Measurements from ENCODE around the gene NELFA.

The NELFA gene

DNA sequence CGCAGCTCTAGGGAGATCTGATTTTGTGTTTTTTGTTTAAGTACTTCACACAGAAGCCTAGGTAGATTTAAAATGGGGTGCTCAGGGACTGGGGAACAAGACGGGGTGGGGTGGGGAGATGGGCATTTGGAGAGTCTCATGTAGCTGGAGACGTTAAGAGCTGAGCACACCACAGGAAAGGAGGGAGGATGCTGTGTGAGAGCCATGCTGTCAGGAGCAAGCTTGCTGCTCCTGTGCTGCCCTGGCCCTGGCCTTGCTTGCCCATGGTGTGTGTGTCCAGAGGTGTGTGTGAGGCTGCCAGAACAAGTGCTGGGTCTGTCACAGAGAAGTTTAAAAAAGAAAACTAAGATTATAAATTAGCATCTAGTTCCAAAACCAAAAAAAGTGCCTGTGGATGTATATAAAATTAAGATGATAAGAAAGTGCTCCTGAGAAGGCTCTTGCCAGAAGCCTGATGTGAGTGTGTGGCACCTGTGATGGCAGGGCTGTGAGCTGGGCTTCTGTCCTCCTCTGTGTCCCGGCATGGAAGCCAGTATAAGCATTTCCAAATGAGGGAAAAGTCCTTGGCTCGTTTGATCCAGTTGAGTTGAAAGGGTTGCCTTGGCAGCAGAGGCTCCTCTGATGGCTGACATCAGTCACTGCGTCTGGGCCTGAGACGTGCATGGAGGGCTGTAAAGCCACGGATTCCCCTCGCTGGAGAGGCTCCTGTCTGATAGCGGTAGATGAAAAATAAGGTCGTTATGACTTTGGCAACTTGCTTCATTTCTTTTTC, 63.5 kb downstream of the NELFA start:
- Histone ChIP-seq H3K9me3 (ENCODE audit: severe bottlenecking) (no peaks in the 10 kb centered on the region), H3K4me3 (ENCODE audit: severe bottlenecking) (no peak overlapping the region), H3K27ac (ENCODE audit: poor library complexity, severe bottlenecking) (no peak overlapping the region), H3K27me3 (ENCODE audit: insufficient read depth, poor library complexity, severe bottlenecking) (no peaks in the 10 kb centered on the region), H3K4me1 (ENCODE audit: insufficient read depth, poor library complexity, severe bottlenecking) (peaks cover 5% of the 10 kb centered on the region), H3K36me3 (ENCODE audit: low read depth) (peaks cover 96% of the 10 kb centered on the region)
- TF ChIP-seq, protein P1, sequence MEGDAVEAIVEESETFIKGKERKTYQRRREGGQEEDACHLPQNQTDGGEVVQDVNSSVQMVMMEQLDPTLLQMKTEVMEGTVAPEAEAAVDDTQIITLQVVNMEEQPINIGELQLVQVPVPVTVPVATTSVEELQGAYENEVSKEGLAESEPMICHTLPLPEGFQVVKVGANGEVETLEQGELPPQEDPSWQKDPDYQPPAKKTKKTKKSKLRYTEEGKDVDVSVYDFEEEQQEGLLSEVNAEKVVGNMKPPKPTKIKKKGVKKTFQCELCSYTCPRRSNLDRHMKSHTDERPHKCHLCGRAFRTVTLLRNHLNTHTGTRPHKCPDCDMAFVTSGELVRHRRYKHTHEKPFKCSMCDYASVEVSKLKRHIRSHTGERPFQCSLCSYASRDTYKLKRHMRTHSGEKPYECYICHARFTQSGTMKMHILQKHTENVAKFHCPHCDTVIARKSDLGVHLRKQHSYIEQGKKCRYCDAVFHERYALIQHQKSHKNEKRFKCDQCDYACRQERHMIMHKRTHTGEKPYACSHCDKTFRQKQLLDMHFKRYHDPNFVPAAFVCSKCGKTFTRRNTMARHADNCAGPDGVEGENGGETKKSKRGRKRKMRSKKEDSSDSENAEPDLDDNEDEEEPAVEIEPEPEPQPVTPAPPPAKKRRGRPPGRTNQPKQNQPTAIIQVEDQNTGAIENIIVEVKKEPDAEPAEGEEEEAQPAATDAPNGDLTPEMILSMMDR (IDR thresholded peaks at IDR 0.05; ENCODE audit: poor library complexity, severe bottlenecking): no peak
- DNase-seq (ENCODE audit: low spot score): no peak
- no peak for ATAC-seq (ENCODE audit: low read depth)

GRCh38 chr4:1943928-1944327, 64.8 kb downstream of the NELFA start:
- H3K27ac ChIP-seq (ENCODE audit: poor library complexity, severe bottlenecking): no peak overlapping the region
- H3K9me3 ChIP-seq (ENCODE audit: severe bottlenecking): no peaks in the 10 kb centered on the region
- DNase-seq (ENCODE audit: low spot score) (no peak), ATAC-seq (ENCODE audit: low read depth) (no peak)
- H3K4me1 ChIP-seq (ENCODE audit: insufficient read depth, poor library complexity, severe bottlenecking): peaks cover 19% of the 10 kb centered on the region
- TF ChIP-seq, protein P1 (IDR thresholded peaks at IDR 0.05; ENCODE audit: poor library complexity, severe bottlenecking): no peak
- no peak overlapping the region for H3K4me3 ChIP-seq (ENCODE audit: severe bottlenecking)
- peaks cover 93% of the 10 kb centered on the region for H3K36me3 ChIP-seq (ENCODE audit: low read depth)
- H3K27me3 ChIP-seq (ENCODE audit: insufficient read depth, poor library complexity, severe bottlenecking): no peaks in the 10 kb centered on the region

- Histone ChIP-seq H3K36me3 (ENCODE audit: low read depth) (peaks cover 81% of the 10 kb centered on the region), H3K27ac (ENCODE audit: poor library complexity, severe bottlenecking) (peak overlapping the region; percentile 50), H3K4me1 (ENCODE audit: insufficient read depth, poor library complexity, severe bottlenecking) (peaks cover 22% of the 10 kb centered on the region), H3K27me3 (ENCODE audit: insufficient read depth, poor library complexity, severe bottlenecking) (no peaks in the 10 kb centered on the region), H3K4me3 (ENCODE audit: severe bottlenecking) (no peak overlapping the region), H3K9me3 (ENCODE audit: severe bottlenecking) (no peaks in the 10 kb centered on the region)
- DNase-seq (ENCODE audit: low spot score) (no peak), ATAC-seq (ENCODE audit: low read depth) (no peak)
- TF ChIP-seq, protein P1 (IDR thresholded peaks at IDR 0.05; ENCODE audit: poor library complexity, severe bottlenecking): no peak
Observed at GRCh38 chr4:1940566-1940965, 68.2 kb downstream of the NELFA start.

DNA sequence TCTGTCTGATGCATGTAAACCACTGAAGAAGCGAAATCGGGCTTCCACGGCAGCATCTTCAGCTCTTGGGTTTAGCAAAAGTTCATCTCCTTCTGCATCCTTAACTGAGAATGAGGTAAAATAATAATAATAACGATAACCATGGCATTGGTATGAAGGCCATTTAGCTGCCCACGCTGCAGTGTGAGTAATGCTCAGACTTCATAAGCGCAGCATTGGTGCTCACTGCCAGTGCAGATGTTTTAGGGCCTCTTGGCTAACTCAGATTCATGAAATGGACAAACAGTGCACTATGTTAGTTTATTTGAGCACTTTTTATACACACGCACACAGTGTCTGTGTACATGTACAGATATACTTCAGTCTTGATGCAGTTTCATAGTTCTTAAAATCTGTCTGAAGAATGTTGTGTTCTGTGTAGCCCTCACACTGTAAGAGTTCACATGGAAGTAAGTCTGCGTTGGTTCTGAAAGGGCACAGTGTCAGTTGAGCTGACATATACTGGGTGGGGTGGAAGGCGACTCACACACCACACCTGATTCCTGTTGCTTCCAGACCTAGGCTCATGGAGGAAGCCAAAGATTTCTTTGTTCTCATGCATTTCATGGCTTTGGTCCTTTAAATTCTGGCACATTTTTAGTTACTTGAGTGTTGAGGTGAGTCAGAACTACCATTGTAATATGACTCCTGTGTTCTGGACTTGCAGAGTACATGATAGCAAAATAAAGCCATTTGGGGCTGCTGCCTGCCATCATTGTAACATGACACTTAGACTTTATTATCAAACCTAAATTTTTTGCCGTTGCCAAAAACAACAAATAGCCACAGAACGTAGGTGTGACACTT, 68.9 kb downstream of the NELFA start:
- H3K27me3 ChIP-seq (ENCODE audit: insufficient read depth, poor library complexity, severe bottlenecking): no peaks in the 10 kb centered on the region
- peaks cover 22% of the 10 kb centered on the region for H3K4me1 ChIP-seq (ENCODE audit: insufficient read depth, poor library complexity, severe bottlenecking)
- TF ChIP-seq, protein P1 (IDR thresholded peaks at IDR 0.05; ENCODE audit: poor library complexity, severe bottlenecking): no peak
- DNase-seq (ENCODE audit: low spot score): no peak
- H3K9me3 ChIP-seq (ENCODE audit: severe bottlenecking): no peaks in the 10 kb centered on the region
- H3K36me3 ChIP-seq (ENCODE audit: low read depth): peaks cover 84% of the 10 kb centered on the region
- H3K27ac ChIP-seq (ENCODE audit: poor library complexity, severe bottlenecking): peak overlapping the region; percentile 50
- peak; percentile 95 for ATAC-seq (ENCODE audit: low read depth)
- H3K4me3 ChIP-seq (ENCODE audit: severe bottlenecking): no peak overlapping the region
